GM12801 (cell line): ENCODE measurements around the gene RASL11B.

Source experiments
- CTCF ChIP-seq: IDR thresholded peaks from one replicate; pipeline ENCODE4 v1.5.1; 2011; ENCODE audit warnings: control low read depth; ENCODE audit not compliant: insufficient read length; ENCODE audit errors: extremely low read depth

Gene RASL11B

GRCh38 chr4:52825460-52826090 lies 36.5 kb upstream of the RASL11B start:
- TF ChIP-seq CTCF = no peak

GRCh38 chr4:52833941-52834525 lies 28.1 kb upstream of the RASL11B start:
- no peak for TF ChIP-seq CTCF

GRCh38 chr4:52836120-52836519 lies 26.0 kb upstream of the RASL11B start:
- TF ChIP-seq CTCF = no peak

- TF ChIP-seq CTCF = no peak
Observed at GRCh38 chr4:52836678-52837077, 25.4 kb upstream of the RASL11B start.

GRCh38 chr4:52837716-52838558 lies 24.2 kb upstream of the RASL11B start:
- no peak for TF ChIP-seq CTCF

GRCh38 chr4:52838729-52839586 lies 23.2 kb upstream of the RASL11B start:
- no peak for TF ChIP-seq CTCF
